ENCODE data around the gene HIP1R.

The HIP1R gene

GRCh38 chr12:122819209-122819785 is 16.0 kb upstream of the HIP1R start:
- TF ChIP-seq EZH2phosphoT487 (IDR thresholded peaks at IDR 0.05; ENCODE audit: low read length), result no peak
- TF ChIP-seq, protein P1, sequence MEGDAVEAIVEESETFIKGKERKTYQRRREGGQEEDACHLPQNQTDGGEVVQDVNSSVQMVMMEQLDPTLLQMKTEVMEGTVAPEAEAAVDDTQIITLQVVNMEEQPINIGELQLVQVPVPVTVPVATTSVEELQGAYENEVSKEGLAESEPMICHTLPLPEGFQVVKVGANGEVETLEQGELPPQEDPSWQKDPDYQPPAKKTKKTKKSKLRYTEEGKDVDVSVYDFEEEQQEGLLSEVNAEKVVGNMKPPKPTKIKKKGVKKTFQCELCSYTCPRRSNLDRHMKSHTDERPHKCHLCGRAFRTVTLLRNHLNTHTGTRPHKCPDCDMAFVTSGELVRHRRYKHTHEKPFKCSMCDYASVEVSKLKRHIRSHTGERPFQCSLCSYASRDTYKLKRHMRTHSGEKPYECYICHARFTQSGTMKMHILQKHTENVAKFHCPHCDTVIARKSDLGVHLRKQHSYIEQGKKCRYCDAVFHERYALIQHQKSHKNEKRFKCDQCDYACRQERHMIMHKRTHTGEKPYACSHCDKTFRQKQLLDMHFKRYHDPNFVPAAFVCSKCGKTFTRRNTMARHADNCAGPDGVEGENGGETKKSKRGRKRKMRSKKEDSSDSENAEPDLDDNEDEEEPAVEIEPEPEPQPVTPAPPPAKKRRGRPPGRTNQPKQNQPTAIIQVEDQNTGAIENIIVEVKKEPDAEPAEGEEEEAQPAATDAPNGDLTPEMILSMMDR (IDR thresholded peaks at IDR 0.05; ENCODE audit: low read length), result no peak
- TF ChIP-seq EZH2 (optimal IDR thresholded peaks at IDR 0.05; ENCODE audit: low read depth, low read length), result no peak
- H3K27me3 ChIP-seq (replicated peaks; ENCODE audit: insufficient read depth, low read length), result no peaks in the 10 kb centered on the region
- no peak overlapping the region for H2AFZ ChIP-seq (ENCODE audit: low read length)
- no peak overlapping the region for H3K4me2 ChIP-seq (ENCODE audit: low read depth, low read length)
- H3K9me3 ChIP-seq (replicated peaks; ENCODE audit: insufficient read depth, low read length), result no peaks in the 10 kb centered on the region
- no peaks in the 10 kb centered on the region for H3F3A ChIP-seq (ENCODE audit: insufficient read depth, low read length)
- no peak for DNase-seq
- H3K4me3 ChIP-seq (ENCODE audit: low read length), result no peak overlapping the region
- H3K9me2 ChIP-seq (replicated peaks; ENCODE audit: insufficient read depth, low read length), result no peaks in the 10 kb centered on the region
- H4K20me1 ChIP-seq (ENCODE audit: insufficient read depth, low read length), result no peaks in the 10 kb centered on the region
- H3K79me2 ChIP-seq (ENCODE audit: low read length), result no peaks in the 10 kb centered on the region
- H3K27ac ChIP-seq (ENCODE audit: low read length), result no peak overlapping the region
- H3K9ac ChIP-seq (ENCODE audit: low read length), result no peak overlapping the region
- no peaks in the 10 kb centered on the region for H3K36me3 ChIP-seq (replicated peaks; ENCODE audit: insufficient read depth, low read length)
- no peaks in the 10 kb centered on the region for H3K4me1 ChIP-seq (ENCODE audit: low read length)

GRCh38 chr12:122820138-122820537 is 15.1 kb upstream of the HIP1R start:
- no peaks in the 10 kb centered on the region for H4K20me1 ChIP-seq (ENCODE audit: insufficient read depth, low read length)
- no peak for TF ChIP-seq EZH2 (optimal IDR thresholded peaks at IDR 0.05; ENCODE audit: low read depth, low read length)
- TF ChIP-seq, protein P1 (IDR thresholded peaks at IDR 0.05; ENCODE audit: low read length), result no peak
- no peak for TF ChIP-seq EZH2phosphoT487 (IDR thresholded peaks at IDR 0.05; ENCODE audit: low read length)
- no peak overlapping the region for H3K9ac ChIP-seq (ENCODE audit: low read length)
- no peak overlapping the region for H3K27ac ChIP-seq (ENCODE audit: low read length)
- no peaks in the 10 kb centered on the region for H3K9me3 ChIP-seq (replicated peaks; ENCODE audit: insufficient read depth, low read length)
- H3K4me2 ChIP-seq (ENCODE audit: low read depth, low read length), result no peak overlapping the region
- H3K36me3 ChIP-seq (replicated peaks; ENCODE audit: insufficient read depth, low read length), result no peaks in the 10 kb centered on the region
- H3K4me1 ChIP-seq (ENCODE audit: low read length), result no peaks in the 10 kb centered on the region
- H3K4me3 ChIP-seq (ENCODE audit: low read length), result no peak overlapping the region
- no peaks in the 10 kb centered on the region for H3K79me2 ChIP-seq (ENCODE audit: low read length)
- H3F3A ChIP-seq (ENCODE audit: insufficient read depth, low read length), result no peaks in the 10 kb centered on the region
- no peaks in the 10 kb centered on the region for H3K27me3 ChIP-seq (replicated peaks; ENCODE audit: insufficient read depth, low read length)
- DNase-seq, result no peak
- H2AFZ ChIP-seq (ENCODE audit: low read length), result no peak overlapping the region
- no peaks in the 10 kb centered on the region for H3K9me2 ChIP-seq (replicated peaks; ENCODE audit: insufficient read depth, low read length)

DNA sequence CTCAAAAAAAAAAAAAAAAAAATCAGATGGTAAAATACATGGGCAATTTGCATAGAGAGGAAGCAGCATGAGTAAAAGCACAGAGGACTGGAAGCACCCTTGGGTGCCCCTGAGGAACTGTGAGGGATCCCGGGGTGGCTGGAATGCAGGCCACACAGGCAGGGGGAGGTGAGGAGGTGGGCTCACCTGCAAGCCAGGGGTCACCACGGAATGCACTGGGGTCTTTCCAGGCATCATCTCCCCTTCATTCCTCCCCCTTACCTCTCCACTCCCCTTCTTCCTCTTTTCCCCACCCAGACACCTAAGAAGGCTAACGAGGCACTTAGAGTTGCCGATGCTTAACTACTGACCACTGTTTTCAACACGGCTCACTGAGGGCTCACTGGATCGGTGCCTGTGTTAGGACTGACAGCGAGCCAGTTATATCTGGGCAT is 14.4 kb upstream of the HIP1R start:
- Histone ChIP-seq H3K27me3 (replicated peaks; ENCODE audit: insufficient read depth, low read length) (no peaks in the 10 kb centered on the region), H3F3A (ENCODE audit: insufficient read depth, low read length) (no peaks in the 10 kb centered on the region), H3K4me2 (ENCODE audit: low read depth, low read length) (no peak overlapping the region), H3K9me2 (replicated peaks; ENCODE audit: insufficient read depth, low read length) (no peaks in the 10 kb centered on the region), H3K9me3 (replicated peaks; ENCODE audit: insufficient read depth, low read length) (no peaks in the 10 kb centered on the region), H3K27ac (ENCODE audit: low read length) (no peak overlapping the region), H4K20me1 (ENCODE audit: insufficient read depth, low read length) (no peaks in the 10 kb centered on the region), H3K79me2 (ENCODE audit: low read length) (no peaks in the 10 kb centered on the region), H2AFZ (ENCODE audit: low read length) (no peak overlapping the region), H3K4me3 (ENCODE audit: low read length) (no peak overlapping the region), H3K36me3 (replicated peaks; ENCODE audit: insufficient read depth, low read length) (no peaks in the 10 kb centered on the region), H3K4me1 (ENCODE audit: low read length) (no peaks in the 10 kb centered on the region), H3K9ac (ENCODE audit: low read length) (no peak overlapping the region)
- TF ChIP-seq EZH2phosphoT487 (IDR thresholded peaks at IDR 0.05; ENCODE audit: low read length), result no peak
- TF ChIP-seq EZH2 (optimal IDR thresholded peaks at IDR 0.05; ENCODE audit: low read depth, low read length), result no peak
- TF ChIP-seq, protein P1 (IDR thresholded peaks at IDR 0.05; ENCODE audit: low read length), result no peak
- no peak for DNase-seq
